Measurements from ENCODE around the gene APOH. TPM values are rescaled to one million over a fixed set of nuclear protein-coding genes. Genes with fewer than 3 reads are reported as not detected.

The APOH gene
- total and polyA plus RNA-seq, 2 of the 13 experiments (the other 11 are each of a cell fraction or from before 2014, with no cell fraction given), result 4,846 to 5,748 TPM

GRCh38 chr17:66200685-66201092 is 28.5 kb downstream of the APOH start (continued):
- TF ChIP-seq WIZ (CRISPR knock-in tag; IDR thresholded peaks at IDR 0.05) (no peak), ARHGAP35 (CRISPR knock-in tag; IDR thresholded peaks at IDR 0.05; ENCODE audit: borderline replicate concordance) (no peak), ZSCAN21 (CRISPR knock-in tag; IDR thresholded peaks at IDR 0.05; ENCODE audit: borderline replicate concordance) (no peak), MLX (CRISPR knock-in tag; IDR thresholded peaks at IDR 0.05) (peak; percentile 70), ZMAT5 (CRISPR knock-in tag; IDR thresholded peaks at IDR 0.05; ENCODE audit: borderline replicate concordance, low read depth) (no peak), HNF4G (IDR thresholded peaks at IDR 0.05; ENCODE audit: borderline replicate concordance, low read depth, low read length) (no peak), HNF4G (CRISPR knock-in tag; IDR thresholded peaks at IDR 0.05; ENCODE audit: borderline replicate concordance, low read depth) (no peak), NR1H2 (CRISPR knock-in tag; IDR thresholded peaks at IDR 0.05; ENCODE audit: borderline replicate concordance, low read depth) (no peak), ISX (CRISPR knock-in tag; conservative IDR thresholded peaks at IDR 0.05) (no peak), ARNT2 (CRISPR knock-in tag; IDR thresholded peaks at IDR 0.05; ENCODE audit: low read depth) (peak; percentile 41; the same call in 1 of the 2 replicates), CCAR2 (optimal IDR thresholded peaks at IDR 0.05; ENCODE audit: low read depth, low read length) (no peak), RELA (CRISPR knock-in tag; IDR thresholded peaks at IDR 0.05) (peak; percentile 33; the same call in 1 of the 2 replicates), ZNF790 (CRISPR knock-in tag; IDR thresholded peaks at IDR 0.05; ENCODE audit: borderline replicate concordance) (no peak), FOXO1 (CRISPR knock-in tag; IDR thresholded peaks at IDR 0.05) (peak; percentile 76; the same call in 1 of the 2 replicates), ZNF121 (CRISPR knock-in tag; IDR thresholded peaks at IDR 0.05) (0 out of 2 replicates have a peak, but pooled peaks have one; percentile 16), NFATC3 (CRISPR knock-in tag; IDR thresholded peaks at IDR 0.05) (no peak), POLR2A (IDR thresholded peaks at IDR 0.05; ENCODE audit: insufficient read depth in 1 of 2, low read depth in 2 of 2, low read length in 2 of 2) (no peak), ELF1 (CRISPR knock-in tag; IDR thresholded peaks at IDR 0.05) (no peak), ZNF776 (CRISPR knock-in tag; IDR thresholded peaks at IDR 0.05) (no peak), FOXA1 (IDR thresholded peaks at IDR 0.05) (0 out of 2 replicates have a peak, but pooled peaks have one; percentile 65), FOXA1 (CRISPR knock-in tag; IDR thresholded peaks at IDR 0.05) (peak; percentile 77), TFDP1 (CRISPR knock-in tag; IDR thresholded peaks at IDR 0.05; ENCODE audit: borderline replicate concordance) (peak; percentile 49; the same call in 1 of the 2 replicates), ZMYM4 (CRISPR knock-in tag; IDR thresholded peaks at IDR 0.05) (peak; percentile 89), CREBL2 (CRISPR knock-in tag; IDR thresholded peaks at IDR 0.05; ENCODE audit: borderline replicate concordance) (no peak), ZNF205 (CRISPR knock-in tag; IDR thresholded peaks at IDR 0.05) (peak; percentile 81; the same call in 1 of the 2 replicates), SNAI1 (CRISPR knock-in tag; IDR thresholded peaks at IDR 0.05; ENCODE audit: borderline replicate concordance) (no peak), PRMT3 (CRISPR knock-in tag; IDR thresholded peaks at IDR 0.05; ENCODE audit: borderline replicate concordance, low read depth) (no peak), ZNF10 (CRISPR knock-in tag; IDR thresholded peaks at IDR 0.05; ENCODE audit: borderline replicate concordance, low read depth) (no peak), ZNF326 (CRISPR knock-in tag; IDR thresholded peaks at IDR 0.05; ENCODE audit: borderline replicate concordance) (no peak), ESRRA (CRISPR knock-in tag; IDR thresholded peaks at IDR 0.05; ENCODE audit: low read depth) (no peak), FOXK2 (IDR thresholded peaks at IDR 0.05) (peak; percentile 77; the same call in 1 of the 2 replicates), ZNF605 (CRISPR knock-in tag; IDR thresholded peaks at IDR 0.05) (no peak), CBFB (CRISPR knock-in tag; IDR thresholded peaks at IDR 0.05) (0 out of 2 replicates have a peak, but pooled peaks have one; percentile 62)

All from HepG2 (cell line).